Coronary artery (tissue), 2 donors: ENCODE results near the gene PROC.

ENCODE experiments used
- DNase-seq: peaks from one replicate; pipeline ENCODE4 v3.0.0-alpha.2; 2017; ENCODE audit warnings: low spot score
- H3K27ac ChIP-seq, 2 donors: fragments of 200-600 bp; sonication (generic); one replicate each; pipeline ENCODE4 v1.5.1; 2016 to 2019
- H3K4me3 ChIP-seq: fragments of 200-600 bp; sonication (generic); 2 replicates; pipeline ENCODE4 v1.5.1; 2016; ENCODE audit warnings: mild to moderate bottlenecking, moderate library complexity
- CTCF ChIP-seq: fragments of 200-600 bp; sonication (generic); IDR thresholded peaks from one replicate; pipeline ENCODE4 v1.5.1; 2019; ENCODE audit warnings: antibody characterized with exemption

Gene PROC

DNA sequence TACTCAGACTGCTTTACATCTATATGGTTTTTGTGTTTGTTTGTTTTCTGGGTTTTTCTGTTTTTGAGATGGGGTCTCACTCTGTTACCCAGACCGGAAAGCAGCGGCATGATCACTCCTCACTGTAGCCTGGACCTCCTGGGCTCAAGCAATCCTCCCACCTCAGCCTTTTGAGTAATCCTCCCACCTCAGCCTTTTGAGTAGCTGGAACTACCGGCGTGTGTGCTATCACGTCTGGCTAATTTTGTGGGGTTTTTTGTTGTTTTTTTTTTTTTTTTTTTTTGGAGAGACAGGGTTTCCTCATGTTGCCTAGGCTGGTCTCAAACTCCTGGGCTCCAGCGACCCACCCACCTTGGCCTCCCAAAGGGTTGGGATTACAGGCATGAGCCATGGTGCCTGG lies 39.5 kb upstream of the PROC start:
- Histone ChIP-seq H3K4me3 (no peak overlapping the region), H3K27ac (no peak overlapping the region)
- no peak for TF ChIP-seq CTCF
- DNase-seq: no peak

- no peak overlapping the region for H3K27ac ChIP-seq
- no peak for TF ChIP-seq CTCF
- DNase-seq: no peak
- no peak overlapping the region for H3K4me3 ChIP-seq
These were observed 38.4 kb upstream of the PROC start for GRCh38 chr2:127379712-127380355.

GRCh38 chr2:127381762-127382161 lies 36.5 kb upstream of the PROC start:
- H3K27ac ChIP-seq: no peak overlapping the region
- no peak overlapping the region for H3K4me3 ChIP-seq
- DNase-seq: no peak
- no peak for TF ChIP-seq CTCF

DNA sequence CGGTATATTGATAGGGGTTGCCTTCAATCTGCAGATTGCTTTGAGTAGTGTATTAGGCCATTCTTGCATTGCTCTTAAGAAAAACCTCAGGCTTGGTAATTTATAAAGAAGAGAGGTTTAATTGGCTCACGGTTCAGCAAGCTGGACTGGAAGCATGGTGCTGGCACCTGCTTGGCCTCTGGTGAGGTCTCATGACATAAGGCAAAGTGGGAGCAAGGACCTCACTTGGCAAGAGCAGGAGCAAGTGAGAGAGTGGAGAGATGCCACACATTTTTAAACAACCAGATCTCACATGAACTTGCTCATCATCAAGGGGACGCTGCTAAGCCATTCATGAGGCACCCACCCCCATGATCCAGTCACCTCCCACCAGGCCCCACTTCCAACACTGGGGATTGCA lies 35.4 kb upstream of the PROC start:
- no peak for TF ChIP-seq CTCF
- no peak for DNase-seq
- Histone ChIP-seq H3K4me3 (no peak overlapping the region), H3K27ac (no peak overlapping the region)

GRCh38 chr2:127384529-127384928 lies 33.7 kb upstream of the PROC start:
- no peak overlapping the region for H3K27ac ChIP-seq
- no peak for TF ChIP-seq CTCF
- no peak for DNase-seq
- no peak overlapping the region for H3K4me3 ChIP-seq

- Histone ChIP-seq H3K27ac (peak overlapping the region in 1 of 2 donors; percentile 100), H3K4me3 (peak overlapping the region; percentile 97)
- no peak for TF ChIP-seq CTCF
- no peak for DNase-seq
These were observed 32.0 kb upstream of the PROC start for GRCh38 chr2:127386246-127386645.
